H1 (cell line): Measurements from ENCODE around the gene KNDC1.

Experiments
- E2F6 ChIP-seq: IDR thresholded peaks from 2 replicates; pipeline ENCODE4 v1.6.1; 2012; ENCODE audit warnings: inconsistent platforms
- POLR2A ChIP-seq, 2 experiments: IDR thresholded peaks; 1 replicate in 1 of 2; 2 replicates in 1 of 2; pipeline ENCODE4 v1.6.1; 2011; ENCODE audit warnings: low read depth in 2 of 2, low read length in 2 of 2, mild to moderate bottlenecking in 2 of 2; ENCODE audit errors: control extremely low read depth in 1 of 2
- POLR2AphosphoS5 ChIP-seq: IDR thresholded peaks from 2 replicates; pipeline ENCODE4 v1.6.1; 2011; ENCODE audit warnings: low read depth, low read length
- YY1 ChIP-seq: IDR thresholded peaks from 2 replicates; pipeline ENCODE4 v1.6.1; 2011; ENCODE audit warnings: low read depth, mild to moderate bottlenecking, low read length
- ZNF274 ChIP-seq: IDR thresholded peaks from 2 replicates; pipeline ENCODE4 v1.7.0; 2012; ENCODE audit warnings: low read length, borderline replicate concordance; ENCODE audit errors: extremely low read depth
- TF ChIP-seq, protein P1 (sequence below), 3 experiments: IDR thresholded peaks; 1 replicate in 2 of 3; 2 replicates in 1 of 3; pipeline versions ENCODE4 v1.5.1 to v1.6.1; 2011; ENCODE audit warnings: low read length in 3 of 3, mild to moderate bottlenecking in 3 of 3, inconsistent platforms in 2 of 3, low read depth in 1 of 3, moderate library complexity in 1 of 3; ENCODE audit not compliant: insufficient read depth in 1 of 3; ENCODE audit errors: control extremely low read depth in 1 of 3

DNA sequence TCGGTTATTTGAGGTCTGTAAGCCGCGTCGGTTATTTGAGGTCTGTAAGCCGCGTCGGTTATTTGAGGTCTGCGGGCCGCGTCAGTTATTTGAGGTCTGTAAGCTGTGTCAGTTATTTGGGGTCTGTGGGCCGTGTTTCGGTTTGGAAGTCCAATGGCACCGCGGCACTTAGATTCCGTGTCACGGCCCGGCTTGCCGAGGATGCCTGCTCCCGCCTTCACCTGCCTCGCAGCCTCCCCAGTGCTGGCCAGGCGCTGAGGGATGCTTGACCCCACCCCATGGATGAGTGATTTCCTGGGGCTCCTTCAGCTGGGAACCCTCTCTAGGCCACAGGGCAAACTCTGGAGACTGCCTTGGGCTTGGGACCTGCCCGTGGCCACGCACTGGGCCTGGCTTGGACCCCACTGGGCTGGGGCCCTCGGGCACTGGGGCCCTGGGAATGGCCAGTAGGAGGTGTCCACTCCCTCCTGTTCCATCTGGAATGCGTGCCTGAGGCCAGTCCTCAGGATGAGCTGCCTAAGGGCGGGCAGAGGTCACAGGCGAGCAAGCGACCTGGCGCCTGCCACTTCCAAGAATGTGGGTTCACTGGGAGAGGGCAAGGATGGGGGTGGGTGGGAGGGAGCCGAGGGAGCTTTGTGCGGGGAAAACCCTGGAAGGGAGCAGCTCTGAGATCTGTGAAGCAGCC lies 46.7 kb upstream of the KNDC1 start:
- TF ChIP-seq YY1 = no peak
- no peak for TF ChIP-seq ZNF274
- TF ChIP-seq, protein P1, sequence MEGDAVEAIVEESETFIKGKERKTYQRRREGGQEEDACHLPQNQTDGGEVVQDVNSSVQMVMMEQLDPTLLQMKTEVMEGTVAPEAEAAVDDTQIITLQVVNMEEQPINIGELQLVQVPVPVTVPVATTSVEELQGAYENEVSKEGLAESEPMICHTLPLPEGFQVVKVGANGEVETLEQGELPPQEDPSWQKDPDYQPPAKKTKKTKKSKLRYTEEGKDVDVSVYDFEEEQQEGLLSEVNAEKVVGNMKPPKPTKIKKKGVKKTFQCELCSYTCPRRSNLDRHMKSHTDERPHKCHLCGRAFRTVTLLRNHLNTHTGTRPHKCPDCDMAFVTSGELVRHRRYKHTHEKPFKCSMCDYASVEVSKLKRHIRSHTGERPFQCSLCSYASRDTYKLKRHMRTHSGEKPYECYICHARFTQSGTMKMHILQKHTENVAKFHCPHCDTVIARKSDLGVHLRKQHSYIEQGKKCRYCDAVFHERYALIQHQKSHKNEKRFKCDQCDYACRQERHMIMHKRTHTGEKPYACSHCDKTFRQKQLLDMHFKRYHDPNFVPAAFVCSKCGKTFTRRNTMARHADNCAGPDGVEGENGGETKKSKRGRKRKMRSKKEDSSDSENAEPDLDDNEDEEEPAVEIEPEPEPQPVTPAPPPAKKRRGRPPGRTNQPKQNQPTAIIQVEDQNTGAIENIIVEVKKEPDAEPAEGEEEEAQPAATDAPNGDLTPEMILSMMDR (IDR thresholded peaks at IDR 0.05; ENCODE audit: control extremely low read depth in 1 of 3, insufficient read depth in 1 of 3, low read depth in 1 of 3, low read length in 3 of 3) = no peak
- no peak for TF ChIP-seq E2F6
- TF ChIP-seq POLR2A (IDR thresholded peaks at IDR 0.05; ENCODE audit: control extremely low read depth in 1 of 2, low read depth in 2 of 2, low read length in 2 of 2) = no peak
- no peak for TF ChIP-seq POLR2AphosphoS5
